ENCODE results near the gene NCAPG2.

- TF ChIP-seq, protein P1, sequence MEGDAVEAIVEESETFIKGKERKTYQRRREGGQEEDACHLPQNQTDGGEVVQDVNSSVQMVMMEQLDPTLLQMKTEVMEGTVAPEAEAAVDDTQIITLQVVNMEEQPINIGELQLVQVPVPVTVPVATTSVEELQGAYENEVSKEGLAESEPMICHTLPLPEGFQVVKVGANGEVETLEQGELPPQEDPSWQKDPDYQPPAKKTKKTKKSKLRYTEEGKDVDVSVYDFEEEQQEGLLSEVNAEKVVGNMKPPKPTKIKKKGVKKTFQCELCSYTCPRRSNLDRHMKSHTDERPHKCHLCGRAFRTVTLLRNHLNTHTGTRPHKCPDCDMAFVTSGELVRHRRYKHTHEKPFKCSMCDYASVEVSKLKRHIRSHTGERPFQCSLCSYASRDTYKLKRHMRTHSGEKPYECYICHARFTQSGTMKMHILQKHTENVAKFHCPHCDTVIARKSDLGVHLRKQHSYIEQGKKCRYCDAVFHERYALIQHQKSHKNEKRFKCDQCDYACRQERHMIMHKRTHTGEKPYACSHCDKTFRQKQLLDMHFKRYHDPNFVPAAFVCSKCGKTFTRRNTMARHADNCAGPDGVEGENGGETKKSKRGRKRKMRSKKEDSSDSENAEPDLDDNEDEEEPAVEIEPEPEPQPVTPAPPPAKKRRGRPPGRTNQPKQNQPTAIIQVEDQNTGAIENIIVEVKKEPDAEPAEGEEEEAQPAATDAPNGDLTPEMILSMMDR (IDR thresholded peaks at IDR 0.05), result no peak
- TF ChIP-seq POLR2A (IDR thresholded peaks at IDR 0.05), result no peak
These were observed 25.2 kb upstream of the NCAPG2 start for GRCh38 chr7:158729646-158730382.
